CD4-positive, alpha-beta T cell treated with Interleukin-10 for 1 hour (primary cell): ENCODE results near the gene OLA1.
A peak's percentile ranks its signal among the peaks of the same experiment; 100 is the strongest.

ENCODE experiments used
- DNase-seq: peaks from one replicate; pipeline ENCODE4 v3.0.0-alpha.2; 2020

Gene OLA1

GRCh38 chr2:174025271-174026121, 222.8 kb downstream of the OLA1 start:
- DNase-seq = no peak

- no peak for DNase-seq
Measured at GRCh38 chr2:174024524-174025270, 223.6 kb downstream of the OLA1 start.

GRCh38 chr2:174023591-174024523, 224.5 kb downstream of the OLA1 start:
- peak; percentile 17 for DNase-seq
